CD1c-positive myeloid dendritic cell (primary cell): ENCODE results near the gene SCN4A.

Experiments
- DNase-seq: peaks from one replicate; pipeline ENCODE4 v3.0.0-alpha.2; 2016; ENCODE audit errors: extremely low spot score

SCN4A gene

DNA sequence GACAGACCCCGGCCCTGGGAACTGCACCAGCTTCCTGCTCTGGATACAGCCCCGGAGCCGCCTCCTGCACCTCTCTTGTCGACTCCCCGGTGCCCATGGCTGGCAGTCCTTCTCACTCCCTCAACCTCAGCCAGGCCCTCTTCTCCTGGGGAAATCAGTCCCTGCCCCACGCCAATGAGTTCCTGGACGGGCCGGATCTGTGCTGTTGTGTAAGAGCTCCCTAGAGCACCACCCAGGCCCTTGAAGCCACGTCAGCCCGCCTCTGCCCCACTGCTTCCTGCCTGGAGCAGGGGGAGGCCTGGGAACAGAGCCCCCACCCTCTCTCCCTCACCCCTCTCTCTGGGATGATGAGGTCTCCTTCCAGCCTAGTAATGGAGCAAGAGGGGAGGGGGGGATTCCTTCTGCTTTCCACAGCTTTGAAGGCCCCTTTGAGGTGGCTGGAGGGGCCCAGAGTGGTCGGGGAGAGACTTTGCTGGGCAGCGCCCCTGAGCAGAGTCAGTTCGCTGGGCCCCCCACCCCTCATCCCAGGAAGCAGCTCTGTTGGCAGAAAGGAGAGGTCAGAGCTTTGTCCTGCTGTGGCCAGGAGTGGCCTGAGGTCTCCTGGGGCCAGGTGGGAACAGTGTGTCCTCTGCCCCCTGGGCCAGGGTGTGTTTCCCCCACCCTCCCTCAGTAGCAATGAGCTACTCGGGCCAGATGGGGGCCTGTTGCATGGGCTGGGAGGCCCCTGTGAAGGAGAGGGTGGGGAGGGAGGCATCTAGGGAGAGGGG is 29.2 kb upstream of the SCN4A start:
- no peak for DNase-seq

DNA sequence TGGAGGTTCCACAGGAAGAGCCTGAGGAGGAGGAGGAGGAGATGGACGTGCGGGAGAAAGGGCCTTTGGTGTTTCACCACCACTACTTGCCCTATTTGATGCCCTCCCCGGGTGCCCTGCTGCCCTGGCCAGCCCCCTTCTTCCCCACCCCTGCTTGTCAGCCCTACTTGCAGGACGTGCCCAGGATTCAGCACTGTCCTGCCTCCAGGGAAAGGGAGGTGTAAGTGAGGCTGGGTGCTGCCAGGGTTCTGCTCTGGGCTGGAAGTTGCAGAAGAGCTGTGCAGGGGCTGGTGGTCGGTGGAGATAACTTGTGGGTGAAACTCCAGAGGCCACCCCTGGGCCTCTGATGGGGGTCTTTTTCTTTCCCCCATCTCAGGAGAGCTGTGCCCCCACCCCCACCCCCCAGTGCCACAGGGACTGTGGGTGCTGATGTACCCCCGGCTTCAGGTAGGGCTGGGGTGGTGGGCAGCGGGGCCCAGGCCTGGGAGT is 28.4 kb upstream of the SCN4A start:
- no peak for DNase-seq

DNA sequence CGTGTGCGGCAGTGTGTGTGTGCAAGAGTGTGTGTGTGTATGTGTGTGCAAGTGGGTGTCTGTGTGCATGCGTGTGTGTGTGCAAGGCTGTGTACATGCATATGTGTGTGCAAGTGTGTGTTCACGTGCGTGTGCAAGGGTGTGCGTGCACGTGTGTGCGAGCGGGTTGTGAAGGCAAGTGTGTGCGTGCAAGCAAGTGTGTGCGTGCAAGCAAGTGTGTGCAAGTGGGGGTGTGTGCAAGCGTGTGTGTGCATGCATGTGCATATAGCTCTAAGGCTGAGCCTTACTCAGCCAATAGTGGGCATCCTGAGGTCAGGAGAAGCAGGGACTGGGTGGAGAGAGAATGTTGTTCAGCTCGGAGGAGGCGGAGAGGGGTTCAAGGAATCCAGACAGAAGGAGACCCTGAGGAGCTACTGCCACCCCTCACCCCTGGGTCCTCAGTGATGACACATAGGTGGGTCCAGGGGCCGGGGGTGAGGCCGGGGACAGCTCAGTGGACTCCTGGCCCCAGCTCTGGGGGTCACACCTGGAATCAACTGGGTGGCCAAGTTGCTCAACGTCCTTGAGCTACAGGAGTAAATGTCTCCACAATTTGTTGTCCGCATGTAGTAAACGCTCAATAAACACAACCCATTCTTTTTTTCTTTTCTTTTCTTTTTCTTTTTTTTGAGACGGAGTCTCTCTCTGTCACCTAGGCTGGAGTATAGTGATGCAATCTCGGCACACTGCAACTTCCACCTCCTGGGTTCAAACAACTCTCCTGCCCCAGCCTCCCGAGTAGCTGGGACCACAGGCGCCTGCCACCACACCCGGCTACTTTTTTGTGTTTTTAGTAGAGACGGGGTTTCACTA is 27.2 kb upstream of the SCN4A start:
- no peak for DNase-seq

DNA sequence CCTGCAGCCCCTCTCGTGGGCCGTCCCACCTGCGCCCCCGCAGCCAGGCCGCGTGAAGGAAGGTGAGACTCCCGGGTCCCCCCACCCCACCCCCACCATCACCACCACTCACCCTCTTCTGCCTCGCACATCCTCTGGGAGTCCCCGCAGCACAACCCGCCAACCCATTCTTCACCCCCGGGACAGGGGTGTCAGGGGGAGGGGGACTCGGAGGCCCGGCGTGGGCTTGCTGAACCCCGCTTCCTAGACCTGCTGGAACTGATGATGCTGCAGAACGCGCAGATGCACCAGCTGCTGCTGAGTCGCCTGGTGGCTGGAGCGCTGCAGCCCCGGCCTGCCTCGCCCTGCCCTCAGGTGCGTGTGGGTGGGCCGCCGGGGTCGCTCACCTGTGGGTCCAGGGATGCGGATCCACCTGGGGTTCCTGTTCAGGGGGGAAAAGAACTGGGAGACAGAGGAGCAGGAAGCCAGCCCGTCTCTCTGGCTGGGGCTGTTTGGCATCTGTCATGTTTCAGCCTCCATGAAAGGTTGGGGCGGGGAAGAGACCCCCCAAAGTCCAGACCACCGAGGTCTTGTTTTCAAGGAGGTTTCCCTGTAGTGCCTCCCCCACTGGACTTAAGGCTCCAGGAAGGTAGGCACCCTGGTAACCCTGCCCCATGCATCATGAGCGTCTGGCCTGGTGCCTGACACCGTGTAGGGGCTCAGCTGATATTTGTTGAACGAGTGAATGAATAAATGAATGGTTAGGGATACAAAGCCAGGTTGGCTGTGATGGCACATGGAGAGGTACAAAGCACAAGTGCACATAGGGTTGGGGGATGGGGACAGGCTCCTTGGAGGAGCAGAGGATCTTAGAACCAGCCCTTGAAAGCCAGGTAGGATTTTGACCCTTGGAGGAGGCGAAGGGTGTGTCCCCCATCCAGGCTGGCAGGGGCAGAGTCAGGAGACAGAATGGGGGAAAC is 26.3 kb upstream of the SCN4A start:
- DNase-seq = no peak

- DNase-seq = peak; percentile 75
These were observed 25.5 kb upstream of the SCN4A start, which contains the start of gene PRR29 for GRCh38 chr17:63998050-63998720. Gene PRR29 (plus strand): TSS chr17:63998351. CDS start chr17:63998365, 14 bp downstream.

DNA sequence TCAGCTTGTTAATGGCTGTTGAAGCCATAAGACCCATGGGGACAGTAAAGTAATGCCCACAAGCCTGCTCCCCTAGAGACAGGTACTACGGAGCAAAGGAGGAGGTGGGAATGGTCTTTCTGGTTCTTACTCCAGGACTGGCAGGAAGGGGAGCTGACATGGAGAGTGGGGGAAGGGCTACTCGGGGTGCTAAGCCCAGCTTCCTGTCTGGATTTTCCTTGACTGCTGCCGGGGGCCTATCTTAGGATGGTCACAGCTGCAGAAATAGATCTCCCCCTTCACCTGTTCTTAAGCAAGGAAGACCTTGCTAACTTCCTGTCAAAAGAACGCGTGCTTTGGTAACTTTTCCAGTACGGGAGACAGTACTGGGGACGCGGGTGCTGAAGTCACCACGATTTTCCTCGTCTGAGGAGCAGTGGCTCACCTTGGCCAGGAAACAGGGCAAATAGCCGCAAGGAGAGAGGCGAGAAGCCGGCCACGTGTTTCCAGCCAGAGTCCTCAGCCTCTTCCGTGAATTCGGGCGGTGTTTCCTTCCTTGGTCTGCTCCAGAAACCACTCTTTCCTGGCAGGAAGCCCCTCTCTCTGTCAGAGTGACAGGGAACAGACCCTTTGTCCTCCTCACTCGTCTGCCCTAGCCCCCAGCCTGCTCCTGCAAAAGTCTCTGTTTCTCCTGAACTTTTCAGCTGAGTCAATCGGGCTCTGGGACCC is 24.8 kb upstream of the SCN4A start:
- DNase-seq = no peak

DNA sequence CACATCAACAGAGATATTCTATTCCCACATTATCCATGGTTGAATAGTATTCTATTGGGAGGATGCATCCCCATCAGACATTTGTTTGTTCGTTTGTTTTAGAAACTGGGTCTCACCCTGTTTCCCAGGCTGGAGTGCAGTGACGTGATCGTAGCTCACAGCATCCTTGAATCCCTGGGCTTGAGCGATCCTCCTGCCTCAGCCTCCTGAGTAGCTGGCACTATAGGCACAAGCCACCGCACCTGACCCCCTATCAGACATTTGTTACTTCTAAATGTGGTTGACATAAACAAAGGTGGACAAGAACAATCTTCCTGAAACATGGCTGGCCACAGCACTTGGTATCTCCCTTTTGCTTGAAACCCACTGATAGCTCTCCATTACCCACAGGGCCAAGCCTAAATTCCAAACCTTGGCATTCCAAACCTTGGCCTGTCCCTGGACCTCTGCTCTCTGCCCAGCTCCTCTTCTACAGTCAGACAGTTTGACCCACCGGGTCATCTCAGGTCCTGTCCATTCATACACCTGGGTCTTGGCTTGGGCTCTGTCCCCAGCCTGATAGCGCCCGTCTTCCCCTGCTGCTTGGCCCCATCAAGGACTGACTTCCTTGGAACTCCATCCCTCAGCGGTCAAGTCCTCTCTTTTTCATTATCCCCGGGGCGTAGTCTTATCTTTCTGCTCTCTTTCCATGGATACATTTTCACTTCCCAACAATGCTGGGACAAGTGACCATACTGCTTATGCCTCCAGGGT is 23.9 kb upstream of the SCN4A start:
- DNase-seq = no peak

DNA sequence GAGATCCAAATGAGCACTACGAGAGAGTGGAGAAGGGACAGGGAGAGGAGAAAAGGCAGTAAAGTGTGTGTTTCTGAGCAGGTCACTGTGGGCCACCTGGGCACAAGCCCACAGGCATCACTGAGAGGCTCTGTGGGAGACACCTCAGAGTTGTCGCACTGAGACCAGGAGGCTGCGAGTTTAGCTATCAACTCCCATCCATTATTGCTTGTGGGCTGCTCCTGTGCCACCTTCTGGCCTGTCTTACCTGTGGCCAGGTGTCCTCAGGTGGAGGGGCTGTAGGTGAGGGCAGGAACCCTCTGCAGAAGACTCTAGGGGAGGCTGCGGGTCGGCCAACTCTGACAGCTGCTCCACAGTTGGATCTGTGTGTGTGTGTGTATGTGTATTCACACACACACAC is 22.9 kb upstream of the SCN4A start:
- DNase-seq = no peak

- DNase-seq = no peak
These were observed 20.8 kb upstream of the SCN4A start for GRCh38 chr17:63993368-63993985.

DNA sequence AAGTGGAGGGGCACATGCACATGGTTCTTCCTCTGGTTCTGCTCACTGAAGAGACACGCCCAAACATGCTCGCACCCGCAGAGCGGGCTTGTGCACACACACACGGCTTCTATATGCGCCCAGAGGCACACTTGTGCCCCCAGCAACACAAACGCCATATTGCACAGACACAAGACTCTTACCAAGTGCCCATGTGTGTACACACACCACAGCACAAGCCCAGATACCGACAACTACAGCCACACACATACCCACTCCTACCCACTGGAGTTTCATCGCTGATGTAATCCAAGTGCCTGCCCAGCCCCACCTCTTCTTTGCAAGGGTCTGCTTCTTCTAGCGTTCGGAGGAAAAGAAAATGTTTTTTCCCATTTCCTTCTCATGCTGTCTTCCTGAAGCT is 18.9 kb upstream of the SCN4A start:
- no peak for DNase-seq

DNA sequence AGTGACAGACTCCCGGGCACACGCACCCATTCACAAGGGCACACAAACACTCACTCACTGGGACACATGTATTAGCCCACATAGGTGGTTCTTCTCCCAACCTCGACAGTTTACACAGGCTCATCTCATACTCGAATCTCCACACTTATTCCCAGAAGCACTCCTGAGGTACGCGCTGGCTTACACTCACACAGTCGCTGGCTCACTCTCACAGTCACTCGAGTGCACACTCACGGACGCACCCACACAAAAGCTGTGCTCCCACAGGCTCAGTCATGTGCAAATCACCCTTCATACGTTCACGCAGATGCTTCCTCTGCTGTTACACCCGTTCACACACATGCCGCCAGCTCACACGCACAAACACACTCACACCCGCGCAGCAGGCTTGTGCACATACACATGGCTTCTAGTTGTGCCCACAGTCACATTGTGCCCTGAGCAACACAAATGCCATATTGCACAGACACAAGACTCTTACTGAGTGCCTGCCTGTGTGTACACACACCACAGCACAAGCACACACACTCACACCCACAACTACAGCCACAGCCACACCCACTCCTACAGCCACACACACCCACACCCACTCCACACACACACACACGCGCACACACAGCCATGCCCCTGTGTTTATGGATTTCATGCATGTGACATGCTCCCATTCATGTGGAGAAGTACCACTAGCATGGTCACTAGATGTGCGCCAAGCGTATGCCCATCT is 17.1 kb upstream of the SCN4A start:
- DNase-seq = no peak

DNA sequence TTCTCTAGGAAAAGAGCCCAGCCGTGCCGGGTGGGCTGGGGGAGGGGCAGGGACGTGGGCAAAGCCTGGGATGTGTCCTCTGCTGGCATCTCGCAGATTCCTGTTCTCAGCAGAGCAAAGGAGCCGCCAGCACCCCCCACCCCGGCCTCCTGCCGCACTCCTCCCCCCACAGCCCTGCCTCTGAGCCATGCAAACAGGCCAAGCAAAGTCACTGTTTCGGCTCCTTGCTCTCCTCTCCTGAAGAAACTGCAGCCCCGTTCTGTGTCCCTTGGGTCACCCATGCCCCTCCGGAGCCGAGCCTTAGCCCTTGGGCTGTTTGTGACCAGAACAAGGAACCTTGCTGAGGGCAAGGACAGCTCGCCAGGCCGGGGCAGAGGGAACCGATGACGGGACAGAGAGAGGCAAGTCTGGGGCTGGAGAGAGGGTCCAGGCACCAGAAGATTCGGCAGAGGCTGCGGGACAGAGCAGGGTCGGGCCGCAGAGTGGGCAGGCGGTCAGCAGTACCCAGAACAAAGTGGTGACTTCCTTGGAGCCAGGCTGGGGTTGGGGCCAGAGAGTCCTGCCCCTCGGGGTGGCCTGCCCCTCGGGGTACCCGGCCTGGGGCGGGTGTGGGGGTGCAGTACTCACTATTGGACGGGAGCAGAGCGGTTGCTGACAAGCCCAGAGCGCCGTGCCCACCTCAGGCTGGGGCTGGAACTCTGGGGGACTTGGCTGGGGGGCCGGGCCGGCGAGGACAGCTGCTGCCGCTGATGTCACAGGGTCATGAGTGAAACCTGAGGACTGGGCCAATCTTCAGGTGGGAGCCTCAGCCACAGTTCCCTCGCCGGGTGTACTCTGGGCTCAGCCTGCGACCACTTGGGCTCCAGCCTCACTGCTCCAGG is 16.3 kb upstream of the SCN4A start:
- no peak for DNase-seq

DNA sequence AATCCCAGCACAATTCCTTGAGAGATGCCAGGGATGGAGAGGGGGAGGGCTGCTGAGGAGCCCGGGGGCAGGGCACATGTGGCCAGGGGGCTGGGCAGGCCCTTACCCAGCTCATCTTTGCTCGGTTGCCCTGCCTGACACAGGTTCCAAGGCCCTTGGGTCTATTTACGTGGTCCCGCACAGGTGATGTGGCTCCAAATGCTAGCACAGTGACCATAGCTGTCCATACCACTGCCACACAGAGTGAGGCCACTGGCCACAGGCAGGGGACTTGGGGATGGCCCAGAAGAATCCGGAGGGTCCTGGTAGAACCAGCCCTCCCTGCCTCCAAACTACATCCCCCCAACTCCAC is 15.4 kb upstream of the SCN4A start:
- no peak for DNase-seq

DNA sequence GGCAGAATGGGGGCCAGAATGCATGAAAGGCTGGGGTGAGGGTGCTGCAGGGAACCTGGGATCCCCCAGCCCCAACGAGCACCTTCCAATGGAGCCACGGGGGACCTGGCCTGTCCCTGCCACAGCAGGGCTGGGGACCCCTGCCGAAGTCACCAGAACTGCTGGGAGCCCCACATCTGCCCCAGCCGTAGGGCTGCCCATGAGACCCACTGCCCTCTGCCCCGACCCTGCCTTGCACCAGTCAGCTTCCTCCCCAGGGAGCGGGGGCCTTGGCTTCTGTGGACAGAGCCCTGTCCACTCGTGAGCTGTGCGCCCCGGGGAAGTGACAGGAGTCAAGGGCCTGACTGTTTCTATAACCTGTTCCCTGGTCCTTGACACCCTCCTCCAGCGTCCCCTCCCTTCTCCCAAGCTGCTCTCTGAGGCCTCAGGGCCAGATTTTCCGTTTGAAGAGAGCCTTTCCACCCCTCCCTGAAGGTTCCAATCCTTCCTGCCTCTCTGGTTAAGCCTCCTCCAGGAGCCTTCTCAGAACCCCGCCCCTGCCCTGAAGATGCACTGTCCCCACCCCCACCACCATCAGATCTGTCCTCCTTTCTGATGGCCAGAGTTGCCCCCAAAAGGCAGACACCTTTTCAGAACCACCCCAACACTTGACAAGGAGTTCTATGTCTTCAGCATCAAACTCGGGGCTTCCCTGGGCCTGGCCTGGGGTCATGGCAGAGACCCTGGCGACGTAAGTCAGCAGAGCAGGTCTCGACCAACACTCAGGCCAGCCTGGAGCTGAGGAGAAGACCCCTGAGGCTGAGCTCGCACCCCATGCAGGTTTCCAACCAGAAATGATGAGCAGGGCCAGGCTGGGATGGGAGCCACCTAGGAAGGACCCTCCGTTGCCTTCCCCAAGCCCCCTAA is 14.8 kb upstream of the SCN4A start:
- DNase-seq = no peak

- DNase-seq = no peak
These were observed 14.1 kb upstream of the SCN4A start for GRCh38 chr17:63986821-63987220.

DNA sequence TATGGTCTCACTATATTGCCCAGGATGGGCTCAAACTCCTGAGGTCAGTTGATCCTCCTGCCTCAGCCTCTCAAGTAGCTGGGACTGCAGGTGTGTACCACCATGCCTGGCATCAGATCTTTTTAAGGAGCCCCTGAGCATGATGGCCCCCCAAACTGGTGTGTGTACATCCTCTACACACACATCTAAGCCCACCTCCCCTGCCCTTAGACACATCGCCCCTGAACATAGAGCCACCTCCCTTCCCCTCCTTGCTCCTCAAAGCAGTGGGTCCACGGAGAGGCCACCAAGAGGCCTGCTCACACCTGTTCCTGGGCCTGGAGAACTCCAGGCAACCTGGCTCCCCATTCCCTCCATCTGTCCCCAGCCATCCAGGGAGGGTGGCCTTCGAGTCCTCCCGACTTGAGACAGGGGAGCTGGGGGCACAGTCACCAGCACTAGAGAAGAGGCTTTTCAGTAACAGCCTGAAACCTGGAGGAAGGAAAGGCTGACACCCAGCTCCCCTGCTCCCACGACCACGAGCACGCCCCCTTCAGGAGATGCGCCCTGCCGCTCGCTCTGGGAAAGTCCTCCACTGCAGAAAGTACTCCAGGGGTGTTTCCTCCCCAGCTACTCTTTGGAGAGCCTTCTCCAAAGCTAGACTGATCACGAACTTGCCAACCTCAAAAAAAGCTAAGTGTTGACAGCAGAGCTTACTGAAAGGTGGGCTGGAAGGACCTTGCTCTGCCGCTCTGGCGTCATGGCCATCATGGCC is 12.8 kb upstream of the SCN4A start:
- DNase-seq = no peak
